Measurements from ENCODE around the gene TOP2A.

The TOP2A gene

GRCh38 chr17:40437095-40437732, 19.5 kb upstream of the TOP2A start:
- TF ChIP-seq HDGF (IDR thresholded peaks at IDR 0.05; ENCODE audit: borderline replicate concordance): no peak
- no peak for TF ChIP-seq L3MBTL2 (conservative IDR thresholded peaks at IDR 0.05)
- TF ChIP-seq PKNOX1 (IDR thresholded peaks at IDR 0.05): no peak
- no peak for TF ChIP-seq FOXK2 (IDR thresholded peaks at IDR 0.05)
- no peak for TF ChIP-seq SUZ12 (IDR thresholded peaks at IDR 0.05)
- TF ChIP-seq ELF4 (IDR thresholded peaks at IDR 0.05): no peak
- no peak for TF ChIP-seq FOXA1 (IDR thresholded peaks at IDR 0.05)
- ChIA-PET CTCF (no interaction called here), POLR2A (interaction anchor here (0.8 to 2.4 kb wide), 2 partner anchors 19 to 123 kb away, joined by 3 to 10 read pairs; partner anchors contain the start of gene TOP2A)
- no peak for DNase-seq (ENCODE audit: extremely low spot score)

DNA sequence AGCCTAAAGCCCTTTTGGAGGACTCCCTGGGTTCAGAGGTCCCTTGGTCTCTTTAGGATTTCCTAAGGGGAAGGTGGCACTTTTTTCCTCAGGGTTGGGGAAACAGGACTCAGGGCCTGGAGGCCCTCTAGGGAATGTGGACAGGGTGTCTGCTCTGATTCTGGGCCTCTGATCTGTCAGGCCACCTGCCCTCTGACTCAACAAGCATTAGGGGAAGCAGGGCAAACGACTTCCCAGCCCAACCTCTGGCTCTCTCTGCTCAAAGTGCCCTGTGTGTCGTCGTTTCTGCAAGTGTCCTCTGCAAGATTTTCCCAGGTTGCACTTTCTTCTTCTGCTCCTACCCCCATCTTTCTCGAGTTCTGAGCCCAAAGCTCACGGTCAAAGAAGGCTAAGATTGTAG, 18.9 kb upstream of the TOP2A start:
- DNase-seq (ENCODE audit: extremely low spot score): no peak
- no peak for TF ChIP-seq FOXA1 (IDR thresholded peaks at IDR 0.05)
- no peak for TF ChIP-seq HDGF (IDR thresholded peaks at IDR 0.05; ENCODE audit: borderline replicate concordance)
- no peak for TF ChIP-seq NFRKB (IDR thresholded peaks at IDR 0.05)
- no peak for TF ChIP-seq SP1 (IDR thresholded peaks at IDR 0.05)
- no peak for TF ChIP-seq LEF1 (IDR thresholded peaks at IDR 0.05; ENCODE audit: borderline replicate concordance)
- no peak for TF ChIP-seq TARDBP (IDR thresholded peaks at IDR 0.05)
- no peak for TF ChIP-seq FOXK2 (IDR thresholded peaks at IDR 0.05)
- TF ChIP-seq PKNOX1 (IDR thresholded peaks at IDR 0.05): no peak
- TF ChIP-seq FOXM1 (IDR thresholded peaks at IDR 0.05; ENCODE audit: borderline replicate concordance): no peak
- no peak for TF ChIP-seq SUZ12 (IDR thresholded peaks at IDR 0.05)
- TF ChIP-seq ZNF384 (IDR thresholded peaks at IDR 0.05): no peak
- no peak for TF ChIP-seq CTBP1 (IDR thresholded peaks at IDR 0.05; ENCODE audit: borderline replicate concordance)
- no peak for TF ChIP-seq ELF4 (IDR thresholded peaks at IDR 0.05)
- TF ChIP-seq BHLHE40 (IDR thresholded peaks at IDR 0.05; ENCODE audit: borderline replicate concordance): no peak
- POLR2A ChIA-PET: interaction anchor here (2.4 kb wide), 1 partner anchor 19 kb away, joined by 10 read pairs; the partner anchor contains the start of gene TOP2A
- CTCF ChIA-PET: no interaction called here

GRCh38 chr17:40433551-40434415, 16.1 kb upstream of the TOP2A start:
- POLR2A ChIA-PET: interaction anchor here (1.9 kb wide), 1 partner anchor 16 kb away, joined by 5 read pairs; the partner anchor contains the start of gene TOP2A
- CTCF ChIA-PET: interaction anchor here (0.6 to 1.6 kb wide), 5 partner anchors 10 to 21 kb away, joined by 3 to 4 read pairs (median 3); no protein-coding TSS in a partner anchor
- DNase-seq (ENCODE audit: extremely low spot score): peak; percentile 39
- TF ChIP-seq LEF1 (IDR thresholded peaks at IDR 0.05; ENCODE audit: borderline replicate concordance) (no peak), SUZ12 (IDR thresholded peaks at IDR 0.05) (no peak), SP1 (IDR thresholded peaks at IDR 0.05) (no peak), PKNOX1 (IDR thresholded peaks at IDR 0.05) (no peak), ARNT (IDR thresholded peaks at IDR 0.05) (no peak)

DNA sequence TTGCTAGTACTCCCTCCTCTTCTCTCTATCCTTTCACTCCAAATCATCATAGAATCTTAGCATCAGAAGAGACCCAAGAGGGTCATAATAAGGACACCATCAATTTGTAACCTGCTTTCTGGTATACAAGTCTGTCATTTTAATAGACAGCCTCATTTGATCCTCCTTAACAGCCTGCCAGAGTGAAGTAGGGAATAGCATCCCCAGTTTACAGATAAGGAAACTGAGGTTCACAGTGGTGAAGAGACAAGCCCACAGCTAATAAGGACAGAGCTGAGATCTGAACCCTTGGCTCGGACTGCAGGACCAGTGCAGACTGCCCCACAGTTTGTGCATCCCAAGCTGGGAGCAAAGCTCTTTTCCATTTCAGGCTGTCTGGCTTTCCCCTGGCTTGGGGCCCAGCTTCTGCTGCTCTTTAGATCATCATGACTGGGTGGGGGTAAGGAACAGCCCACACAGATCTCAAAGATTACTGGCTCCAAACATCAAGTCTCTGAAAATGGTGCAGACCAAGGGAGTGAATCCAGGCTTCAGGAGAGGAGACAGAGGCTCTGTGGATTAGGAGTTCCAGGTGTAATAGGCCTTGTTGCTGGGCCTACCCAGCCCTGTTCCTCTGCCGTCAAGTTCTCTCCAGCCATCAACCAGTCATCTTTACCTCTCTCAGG, 15.3 kb upstream of the TOP2A start:
- ChIA-PET CTCF (interaction anchor here (0.6 to 1.6 kb wide), 6 partner anchors 10 to 132 kb away, joined by 3 to 4 read pairs (median 3); no protein-coding TSS in a partner anchor), POLR2A (interaction anchor here (1.9 kb wide), 1 partner anchor 15 kb away, joined by 5 read pairs; the partner anchor contains the start of gene TOP2A)
- no peak for TF ChIP-seq LEF1 (IDR thresholded peaks at IDR 0.05; ENCODE audit: borderline replicate concordance)
- no peak for TF ChIP-seq ZNF384 (IDR thresholded peaks at IDR 0.05)
- DNase-seq (ENCODE audit: extremely low spot score): no peak

DNA sequence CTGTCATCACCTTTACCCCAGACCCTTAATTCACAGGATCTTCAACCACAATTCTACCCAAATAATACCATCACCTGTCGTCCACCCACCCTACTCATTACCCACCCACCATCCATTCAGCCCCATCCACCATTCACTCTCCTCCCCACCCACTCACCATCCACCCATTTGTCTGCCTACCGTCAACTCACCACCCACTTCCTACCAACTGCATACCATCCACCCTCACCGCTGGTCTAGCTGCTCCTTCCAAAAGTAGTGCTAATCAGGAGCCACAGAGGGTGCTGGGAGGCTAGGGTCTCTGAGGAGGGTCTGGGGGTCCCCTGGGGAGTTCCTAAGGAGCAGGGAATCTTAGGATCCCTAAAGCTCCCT, 13.5 kb upstream of the TOP2A start:
- ChIA-PET CTCF (interaction anchor here (0.7 to 1.4 kb wide), 2 partner anchors 14 to 45 kb away, joined by 4 to 6 read pairs; partner anchors contain the start of gene TOP2A), POLR2A (interaction anchor here (1.1 to 1.5 kb wide), 2 partner anchors 13 to 118 kb away, joined by 3 read pairs; partner anchors contain the start of gene TOP2A)
- no peak for DNase-seq (ENCODE audit: extremely low spot score)
- TF ChIP-seq FOXM1 (IDR thresholded peaks at IDR 0.05; ENCODE audit: borderline replicate concordance) (no peak), NFRKB (IDR thresholded peaks at IDR 0.05) (no peak), CTBP1 (IDR thresholded peaks at IDR 0.05; ENCODE audit: borderline replicate concordance) (no peak), L3MBTL2 (conservative IDR thresholded peaks at IDR 0.05) (no peak), ZNF384 (IDR thresholded peaks at IDR 0.05) (no peak), FOXK2 (IDR thresholded peaks at IDR 0.05) (no peak), SUZ12 (IDR thresholded peaks at IDR 0.05) (no peak), BHLHE40 (IDR thresholded peaks at IDR 0.05; ENCODE audit: borderline replicate concordance) (no peak), ARNT (IDR thresholded peaks at IDR 0.05) (no peak), TARDBP (IDR thresholded peaks at IDR 0.05) (no peak), LEF1 (IDR thresholded peaks at IDR 0.05; ENCODE audit: borderline replicate concordance) (no peak)

Measured in HEK293T (cell line).